NCI-H748 (cell line): ENCODE measurements around the gene ADGRL4.
"Not testable (repeated sequence)": the region's sequence is repeated elsewhere in the genome, so short reads cannot be mapped to it uniquely, and the experiment has no call there.

Source experiments
- DNase-seq: peaks from one replicate; lab custom pipeline; 2025; ENCODE audit not compliant: unreplicated experiment; lab: John Stamatoyannopoulos, UW

ADGRL4 gene

GRCh38 chr1:79006564-79006963 lies at the start of gene ADGRL4:
Gene ADGRL4, minus strand, starts transcription at chr1:79006730. Its CDS starts 76 bp downstream, at chr1:79006654.
- DNase-seq: no peak

- no peak for DNase-seq
Measured at GRCh38 chr1:79055856-79056255, 49.3 kb upstream of the ADGRL4 start.

GRCh38 chr1:79052829-79053449 lies 46.4 kb upstream of the ADGRL4 start:
- no peak for DNase-seq

- peak; percentile 31 for DNase-seq
Measured at GRCh38 chr1:79044974-79045650, 38.6 kb upstream of the ADGRL4 start.

GRCh38 chr1:79043506-79043905 lies 37.0 kb upstream of the ADGRL4 start:
- no peak for DNase-seq

GRCh38 chr1:79042539-79042938 lies 36.0 kb upstream of the ADGRL4 start:
- no peak for DNase-seq

- DNase-seq: no peak
Measured at GRCh38 chr1:79042117-79042516, 35.6 kb upstream of the ADGRL4 start.

- DNase-seq: no peak
Measured at GRCh38 chr1:79041666-79042065, 35.1 kb upstream of the ADGRL4 start.

GRCh38 chr1:79040424-79041082 lies 34.0 kb upstream of the ADGRL4 start:
- DNase-seq: no peak

- no peak for DNase-seq
Measured at GRCh38 chr1:79037085-79037484, 30.6 kb upstream of the ADGRL4 start.

- DNase-seq: no peak
Measured at GRCh38 chr1:79012500-79012899, 6.0 kb upstream of the ADGRL4 start.

- DNase-seq: no peak
Measured at GRCh38 chr1:79010589-79010988, 4.1 kb upstream of the ADGRL4 start.

GRCh38 chr1:79005945-79006344 lies 585 bp downstream of the ADGRL4 start:
- DNase-seq: no peak

- no peak for DNase-seq
Measured at GRCh38 chr1:79004916-79005315, 1.6 kb downstream of the ADGRL4 start.

GRCh38 chr1:78996791-78997190 lies 9.7 kb downstream of the ADGRL4 start:
- no peak for DNase-seq

GRCh38 chr1:78987042-78987441 lies 19.5 kb downstream of the ADGRL4 start:
- DNase-seq: no peak

GRCh38 chr1:78980511-78980910 lies 26.0 kb downstream of the ADGRL4 start:
- DNase-seq: no peak

GRCh38 chr1:78972723-78973122 lies 33.8 kb downstream of the ADGRL4 start:
- DNase-seq: no peak

GRCh38 chr1:78967091-78967490 lies 39.4 kb downstream of the ADGRL4 start:
- DNase-seq: not testable (repeated sequence)

GRCh38 chr1:78958711-78959110 lies 47.8 kb downstream of the ADGRL4 start:
- no peak for DNase-seq

- DNase-seq: no peak
Measured at GRCh38 chr1:78950826-78951225, 55.7 kb downstream of the ADGRL4 start.

- no peak for DNase-seq
Measured at GRCh38 chr1:78949227-78949626, 57.3 kb downstream of the ADGRL4 start.
